Posterior vena cava (tissue), 2 donors: ENCODE data around the gene STXBP1. TPM values are rescaled to one million over a fixed set of nuclear protein-coding genes. Genes with fewer than 3 reads are reported as not detected.
"Not testable (repeated sequence)": the region's sequence is repeated elsewhere in the genome, so short reads cannot be mapped to it uniquely, and the experiment has no call there.

Source experiments
- DNase-seq: peaks from one replicate; pipeline ENCODE4 v3.0.0-alpha.2; 2020; ENCODE audit warnings: low spot score
- intact Hi-C, 2 donors: fragments of 100-400 bp; cut with DNase I; formaldehyde crosslinking; loops; one replicate each; pipeline versions ENCODE4 v1.14.1 to v1.14.2; 2022 to 2023
- total RNA-seq, 2 donors: library from RNA; stranded (reverse); fragmentation: NEBNext Ultra II Directional; extraction: Animal tissue kit (Norgen Biotek cat#: 25700); gene quantifications; one replicate each; pipeline ENCODE4 v1.2.1, GENCODE V29; 2021
- donor health status: DM: yes; HTN: yes; CAD: no.
- donor health status: DM: yes; HTN: yes; CAD: no.

STXBP1 gene
- total RNA-seq, 2 donors from 2014 or later: 69.4 to 80.3 TPM

DNA sequence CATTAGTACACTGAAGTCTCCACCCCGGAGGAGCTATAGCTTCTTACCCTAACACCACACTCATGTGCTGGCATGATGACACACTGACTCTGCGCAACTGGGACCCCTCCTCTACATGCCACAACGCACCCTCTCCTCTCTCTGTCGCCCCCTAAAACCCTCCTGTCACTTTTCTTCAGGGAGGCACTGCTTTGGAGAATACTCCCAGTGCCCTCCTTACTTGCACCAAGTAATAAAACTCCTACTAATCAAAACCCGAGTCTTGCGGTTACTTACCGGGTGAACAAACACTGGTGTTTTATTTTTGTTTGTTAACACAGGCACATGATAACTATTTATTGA is 12.6 kb upstream of the STXBP1 start:
- intact Hi-C loops: no loop called here
- no peak for DNase-seq

- DNase-seq: no peak
- intact Hi-C loops: no loop called here
These were observed 8.9 kb upstream of the STXBP1 start for GRCh38 chr9:127603226-127603625.

GRCh38 chr9:127606043-127606442 is 6.0 kb upstream of the STXBP1 start:
- DNase-seq: no peak
- intact Hi-C loops: loop anchor here in 1 of 2 donors (5.0 kb wide), 1 partner anchor 116 kb away; no protein-coding TSS in a partner anchor

- intact Hi-C loops: loop anchor here in 1 of 2 donors (5.0 kb wide), 1 partner anchor 114 kb away; no protein-coding TSS in a partner anchor
These were observed 3.7 kb upstream of the STXBP1 start for GRCh38 chr9:127608104-127608966.

GRCh38 chr9:127611603-127611898 is 526 bp upstream of the STXBP1 start:
- no peak for DNase-seq
- intact Hi-C loops: no loop called here

More at GRCh38 chr9:127608104-127608966, 3.7 kb upstream of the STXBP1 start:
- DNase-seq: peak; percentile 84

- intact Hi-C loops: no loop called here
- peak; percentile 95 for DNase-seq
These were observed 984 bp downstream of the STXBP1 start for GRCh38 chr9:127612939-127613582.

- intact Hi-C loops: no loop called here
- no peak for DNase-seq
These were observed 1.5 kb downstream of the STXBP1 start for GRCh38 chr9:127613583-127613954.

- intact Hi-C loops: no loop called here
- no peak for DNase-seq
These were observed 2.9 kb downstream of the STXBP1 start for GRCh38 chr9:127614961-127615360.

- intact Hi-C loops: not testable (repeated sequence)
- DNase-seq: peak; percentile 50
These were observed 9.4 kb downstream of the STXBP1 start for GRCh38 chr9:127621339-127621970.

DNA sequence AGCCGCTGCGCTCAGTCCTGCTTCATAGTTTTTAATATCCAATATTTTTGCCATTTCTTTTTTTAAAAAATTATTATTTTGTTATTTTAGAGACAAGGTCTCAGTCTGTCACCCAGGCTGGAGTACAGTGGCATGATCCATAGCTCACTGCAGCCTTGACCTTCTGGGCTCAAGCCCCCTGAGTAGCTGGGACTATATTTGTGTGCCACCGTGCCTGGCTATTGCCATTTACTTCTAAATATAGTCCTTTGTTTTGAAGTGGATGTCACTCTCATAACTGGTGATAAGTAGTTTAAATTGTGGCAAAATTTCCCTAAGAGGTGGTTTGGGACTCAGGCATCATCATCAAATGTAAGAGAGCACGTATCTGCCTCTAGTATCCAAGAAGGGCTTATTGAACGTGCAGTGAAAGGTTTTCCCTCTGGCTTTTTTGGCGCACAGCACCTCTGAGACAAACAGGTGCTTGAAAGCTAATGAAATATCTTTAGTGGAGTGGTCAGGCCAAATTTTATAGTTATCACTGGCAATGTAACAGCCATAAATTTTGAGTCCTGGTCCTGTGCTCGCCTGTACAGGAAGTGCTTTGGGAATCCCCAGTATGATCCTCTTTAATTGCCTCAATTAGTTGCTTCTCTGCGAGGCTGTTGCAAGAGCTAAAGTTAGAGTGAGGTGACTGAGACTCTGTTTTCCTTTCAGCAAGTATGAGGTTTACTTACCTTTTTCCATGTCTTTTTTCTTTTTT is 14.8 kb downstream of the STXBP1 start:
- peak; percentile 9 for DNase-seq
- intact Hi-C loops: no loop called here

DNA sequence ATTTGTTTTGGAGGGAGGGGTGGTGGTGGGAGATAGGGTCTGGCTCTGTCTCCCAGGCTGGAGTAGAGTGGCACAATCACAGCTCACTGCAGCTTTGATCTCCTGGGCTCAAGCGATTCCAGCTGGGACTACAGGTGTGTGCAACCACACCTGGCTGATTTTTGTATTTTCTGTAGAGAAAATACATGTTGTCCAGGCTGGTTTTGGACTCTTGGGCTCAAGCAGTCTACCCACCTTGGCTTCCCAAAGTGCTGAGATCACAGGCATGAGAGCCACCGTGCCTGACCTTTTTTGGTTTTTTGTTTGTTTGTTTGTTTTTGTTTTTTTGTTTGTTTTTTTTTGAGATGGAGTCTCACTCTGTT is 15.4 kb downstream of the STXBP1 start:
- peak; percentile 5 for DNase-seq
- intact Hi-C loops: no loop called here

- intact Hi-C loops: no loop called here
- no peak for DNase-seq
These were observed 16.8 kb downstream of the STXBP1 start for GRCh38 chr9:127628758-127629467.

GRCh38 chr9:127629468-127630081 is 17.5 kb downstream of the STXBP1 start:
- intact Hi-C loops: loop anchor here in 1 of 2 donors (5.0 kb wide), 1 partner anchor 292 kb away; no protein-coding TSS in a partner anchor
- no peak for DNase-seq

DNA sequence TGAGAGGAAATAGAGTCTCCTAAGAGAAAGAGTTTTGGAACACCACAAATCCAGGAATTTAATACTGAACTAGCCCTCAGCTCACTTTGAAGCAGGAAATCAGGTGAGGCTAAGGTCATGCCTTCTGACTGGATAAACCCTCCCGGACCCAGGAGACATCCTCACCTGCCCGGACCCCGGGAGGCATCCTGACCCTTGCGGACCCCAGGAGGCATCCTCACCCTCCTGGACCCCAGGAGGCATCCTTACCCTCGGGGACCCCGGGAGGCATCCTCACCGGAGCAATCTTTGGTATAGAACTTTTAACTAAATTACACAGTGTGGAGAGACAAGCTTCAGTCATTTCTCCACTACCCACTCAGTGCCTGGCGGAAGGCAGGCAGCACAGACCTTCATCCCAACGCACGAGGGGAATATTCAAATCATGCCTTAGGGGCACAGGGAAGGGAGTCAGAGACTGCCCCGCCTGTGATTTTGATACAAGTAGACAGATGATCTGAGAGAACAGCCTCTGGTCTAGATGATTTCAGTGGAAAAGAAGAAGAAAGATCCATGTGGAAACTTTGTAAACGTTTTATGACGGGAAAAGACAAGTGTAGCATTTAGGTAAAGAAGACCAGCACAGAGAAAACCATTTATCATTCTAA is 21.3 kb downstream of the STXBP1 start:
- DNase-seq: peak; percentile 42
- intact Hi-C loops: loop anchor here in 1 of 2 donors (5.0 kb wide), 1 partner anchor 296 kb away; no protein-coding TSS in a partner anchor

- intact Hi-C loops: loop anchor here in 1 of 2 donors (5.0 kb wide), 1 partner anchor 297 kb away; no protein-coding TSS in a partner anchor
These were observed 21.9 kb downstream of the STXBP1 start for GRCh38 chr9:127634021-127634420.

GRCh38 chr9:127634698-127635097 is 22.6 kb downstream of the STXBP1 start:
- intact Hi-C loops: loop anchor here in 1 of 2 donors (5.0 kb wide), 1 partner anchor 297 kb away; no protein-coding TSS in a partner anchor
- DNase-seq: peak; percentile 34

More at GRCh38 chr9:127634021-127634420, 21.9 kb downstream of the STXBP1 start:
- no peak for DNase-seq

GRCh38 chr9:127635201-127635735 is 23.2 kb downstream of the STXBP1 start:
- DNase-seq: peak; percentile 22
- intact Hi-C loops: no loop called here
